H1 (cell line): ENCODE measurements around the gene HIVEP3. TPM values are rescaled to one million over a fixed set of nuclear protein-coding genes. Genes with fewer than 3 reads are reported as not detected.

Experiments used
- CHD1 ChIP-seq: IDR thresholded peaks from 2 replicates; pipeline ENCODE4 v1.6.1; 2012; ENCODE audit warnings: low read depth, low read length, improper control_type of control experiment
- CHD7 ChIP-seq: fragments of 300-600 bp; sonication (generic); IDR thresholded peaks from 2 replicates; pipeline ENCODE4 v1.7.1; 2012; ENCODE audit warnings: low read length, moderate library complexity, mild to moderate bottlenecking, inconsistent platforms; ENCODE audit not compliant: insufficient replicate concordance
- E2F6 ChIP-seq: IDR thresholded peaks from 2 replicates; pipeline ENCODE4 v1.6.1; 2012; ENCODE audit warnings: inconsistent platforms
- EGR1 ChIP-seq: IDR thresholded peaks from 2 replicates; pipeline ENCODE4 v1.6.1; 2011; ENCODE audit warnings: low read depth, low read length, borderline replicate concordance
- MAX ChIP-seq: IDR thresholded peaks from 2 replicates; pipeline ENCODE4 v1.6.1; 2012; ENCODE audit warnings: inconsistent platforms
- NRF1 ChIP-seq: IDR thresholded peaks from 2 replicates; pipeline ENCODE4 v1.6.1; 2011; ENCODE audit warnings: mild to moderate bottlenecking, low read depth, low read length, improper control_type of control experiment
- POLR2AphosphoS5 ChIP-seq: IDR thresholded peaks from 2 replicates; pipeline ENCODE4 v1.6.1; 2011; ENCODE audit warnings: low read depth, low read length
- POU5F1 ChIP-seq: IDR thresholded peaks from 2 replicates; pipeline ENCODE4 v1.6.1; 2011; ENCODE audit warnings: low read depth, mild to moderate bottlenecking, low read length, moderate library complexity
- SIX5 ChIP-seq: IDR thresholded peaks from 2 replicates; pipeline ENCODE4 v1.6.1; 2011; ENCODE audit warnings: mild to moderate bottlenecking, low read depth, low read length
- SP4 ChIP-seq: IDR thresholded peaks from 2 replicates; pipeline ENCODE4 v1.6.1; 2012; ENCODE audit warnings: low read length, inconsistent platforms
- TAF1 ChIP-seq: IDR thresholded peaks from 2 replicates; pipeline ENCODE4 v1.6.1; 2011; ENCODE audit warnings: mild to moderate bottlenecking, low read depth, low read length
- TAF7 ChIP-seq: optimal IDR thresholded peaks from 2 replicates; pipeline ENCODE3; 2011; ENCODE audit warnings: low read depth, mild to moderate bottlenecking, inconsistent platforms, low read length, moderate library complexity, borderline replicate concordance
- polyA plus RNA-seq, 7 experiments: library from polyadenylated mRNA; depleted of rRNA in 3 of 7; stranded (reverse) in 5 of 7; unstranded in 2 of 7; fragments of >200 nt in 5 of 7; fragments of 200-250 nt in 2 of 7; gene quantifications; 1 replicate in 5 of 7; 2 replicates in 1 of 7; 4 replicates in 1 of 7; pipeline versions ENCODE4 v1.2.1 to v1.2.3, GENCODE V29; 2011 to 2013; ENCODE audit warnings: missing spikeins in 2 of 7, mixed read lengths in 2 of 7
- total RNA-seq: library from RNA; stranded (reverse); fragmentation: NEBNext Ultra II Directional; extraction: Animal tissue kit (Norgen Biotek cat#: 25700); gene quantifications from 2 replicates; pipeline ENCODE4 v1.2.1, GENCODE V29; 2021

HIVEP3 gene
- total and polyA plus RNA-seq, 2 of the 8 experiments (the other 6 are each of a cell fraction or from before 2014, with no cell fraction given): 0.24 to 0.69 TPM

GRCh38 chr1:41788427-41788826 is 130.3 kb downstream of the HIVEP3 start (continued):
- no peak for TF ChIP-seq CHD7
- TF ChIP-seq TAF7: no peak
- TF ChIP-seq CHD1: no peak
- TF ChIP-seq POLR2AphosphoS5: no peak
- no peak for TF ChIP-seq MAX
- no peak for TF ChIP-seq SP4
- TF ChIP-seq NRF1: no peak
- TF ChIP-seq EGR1: no peak
- no peak for TF ChIP-seq SIX5
- TF ChIP-seq POU5F1: no peak
- TF ChIP-seq TAF1: no peak
- no peak for TF ChIP-seq E2F6
